Measurements from ENCODE around the gene NXPE4. TPM values are rescaled to one million over a fixed set of nuclear protein-coding genes. Genes with fewer than 3 reads are reported as not detected.
"Not testable (repeated sequence)": the region's sequence is repeated elsewhere in the genome, so short reads cannot be mapped to it uniquely, and the experiment has no call there.

Gene NXPE4
- not detected for polyA plus RNA-seq (ENCODE audit: low read depth in 6 of 6)

DNA sequence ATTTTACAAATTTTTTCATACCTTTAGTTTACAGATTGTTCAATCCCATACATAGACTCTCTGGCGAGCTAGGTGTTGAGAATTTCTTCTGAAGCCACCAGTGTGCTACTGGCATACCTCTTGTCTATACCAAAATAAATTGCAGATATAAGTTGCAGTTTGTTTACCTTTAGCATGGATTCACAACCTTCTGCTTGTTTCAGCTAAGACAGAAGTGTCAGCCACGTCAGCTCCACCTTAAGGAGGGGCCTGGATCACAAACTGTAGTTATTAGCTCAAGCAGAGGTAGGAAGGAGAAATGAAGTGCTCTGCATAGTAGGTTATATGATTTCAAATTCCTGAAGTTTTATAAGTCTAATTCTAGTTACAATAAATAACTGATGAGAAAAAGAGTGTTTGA lies at the start of gene NXPE4:
Gene NXPE4, minus strand, starts transcription at position 216 of the 400 bp plus-strand sequence. CDS start 1,027 bp downstream, outside the sequence.
- no peaks in the 10 kb centered on the region for H3K9me3 Mint-ChIP-seq
- DNase-seq (no peak), ATAC-seq (ENCODE audit: low read depth in 2 of 2) (no peak)
- no peak within 1 kb of the TSS for H3K4me3 Mint-ChIP-seq
- no peak within 1 kb of the TSS for H3K27ac Mint-ChIP-seq
- H3K36me3 Mint-ChIP-seq: no peaks in the 10 kb centered on the region
- H3K4me1 Mint-ChIP-seq: no peaks in the 10 kb centered on the region
- peaks cover 0 to 5% (median 0%) of the 10 kb centered on the region in 3 donors for H3K27me3 Mint-ChIP-seq

- H3K36me3 Mint-ChIP-seq; H3K4me3 Mint-ChIP-seq; H3K27ac Mint-ChIP-seq; DNase-seq; H3K4me1 Mint-ChIP-seq; H3K27me3 Mint-ChIP-seq; ATAC-seq (ENCODE audit: low read depth in 2 of 2): not testable (repeated sequence)
- peaks cover 0 to 15% (median 6%) of the 10 kb centered on the region in 7 donors for H3K9me3 Mint-ChIP-seq
These were observed 43.9 kb upstream of the NXPE4 start for GRCh38 chr11:114639440-114639839.

- not testable (repeated sequence) for H3K4me3 Mint-ChIP-seq; H3K36me3 Mint-ChIP-seq; ATAC-seq (ENCODE audit: low read depth in 2 of 2); DNase-seq; H3K4me1 Mint-ChIP-seq; H3K27ac Mint-ChIP-seq; H3K27me3 Mint-ChIP-seq
- peaks cover 0 to 12% (median 3%) of the 10 kb centered on the region in 7 donors for H3K9me3 Mint-ChIP-seq
These were observed 35.9 kb upstream of the NXPE4 start for GRCh38 chr11:114631445-114631965.

- Mint-ChIP-seq H3K9me3 (peaks cover 0 to 9% (median 0%) of the 10 kb centered on the region in 7 donors), H3K27ac (no peak overlapping the region), H3K36me3 (no peaks in the 10 kb centered on the region), H3K4me1 (no peaks in the 10 kb centered on the region), H3K27me3 (no peaks in the 10 kb centered on the region), H3K4me3 (no peak overlapping the region)
- DNase-seq (no peak), ATAC-seq (ENCODE audit: low read depth in 2 of 2) (no peak)
These were observed 29.7 kb upstream of the NXPE4 start for GRCh38 chr11:114625294-114625693.

- Mint-ChIP-seq H3K4me3 (no peak overlapping the region), H3K9me3 (peaks cover 0 to 6% (median 0%) of the 10 kb centered on the region in 7 donors), H3K4me1 (no peaks in the 10 kb centered on the region), H3K27ac (no peak overlapping the region), H3K27me3 (no peaks in the 10 kb centered on the region), H3K36me3 (no peaks in the 10 kb centered on the region)
- DNase-seq: no peak
- no peak for ATAC-seq (ENCODE audit: low read depth in 2 of 2)
These were observed 29.0 kb upstream of the NXPE4 start for GRCh38 chr11:114624455-114625207.

- DNase-seq (no peak), ATAC-seq (ENCODE audit: low read depth in 2 of 2) (no peak)
- H3K36me3 Mint-ChIP-seq: no peaks in the 10 kb centered on the region
- no peak overlapping the region for H3K27ac Mint-ChIP-seq
- no peaks in the 10 kb centered on the region for H3K27me3 Mint-ChIP-seq
- peaks cover 0 to 5% (median 0%) of the 10 kb centered on the region in 7 donors for H3K9me3 Mint-ChIP-seq
- H3K4me3 Mint-ChIP-seq: no peak overlapping the region
- no peaks in the 10 kb centered on the region for H3K4me1 Mint-ChIP-seq
These were observed 28.1 kb upstream of the NXPE4 start for GRCh38 chr11:114623720-114624119.

DNA sequence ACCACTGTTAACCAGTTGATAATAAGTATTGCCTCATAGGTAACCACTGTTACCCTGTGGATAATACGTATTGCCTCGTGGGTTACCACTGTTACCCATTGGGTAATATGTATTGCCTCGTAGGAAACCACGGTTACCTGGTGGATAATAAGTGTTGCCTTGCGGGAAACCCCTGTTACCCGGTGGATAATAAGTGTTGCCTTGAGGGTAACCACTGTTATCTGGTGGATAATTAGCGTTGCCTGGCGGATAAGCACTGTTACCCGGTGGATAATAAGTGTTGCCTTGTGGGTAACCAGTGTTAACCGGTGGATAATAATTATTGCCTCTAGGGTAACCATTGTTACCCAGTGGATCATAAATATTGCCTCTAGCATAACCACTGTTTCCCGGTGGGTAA lies 27.3 kb upstream of the NXPE4 start:
- no peak overlapping the region for H3K27ac Mint-ChIP-seq
- H3K9me3 Mint-ChIP-seq: peaks cover 0 to 3% (median 0%) of the 10 kb centered on the region in 7 donors
- H3K4me1 Mint-ChIP-seq: no peaks in the 10 kb centered on the region
- no peaks in the 10 kb centered on the region for H3K27me3 Mint-ChIP-seq
- DNase-seq (no peak), ATAC-seq (ENCODE audit: low read depth in 2 of 2) (no peak)
- H3K36me3 Mint-ChIP-seq: no peaks in the 10 kb centered on the region
- no peak overlapping the region for H3K4me3 Mint-ChIP-seq

- H3K9me3 Mint-ChIP-seq: peaks cover 0 to 3% (median 0%) of the 10 kb centered on the region in 7 donors
- H3K27ac Mint-ChIP-seq: no peak overlapping the region
- no peak overlapping the region for H3K4me3 Mint-ChIP-seq
- no peaks in the 10 kb centered on the region for H3K36me3 Mint-ChIP-seq
- no peak for ATAC-seq (ENCODE audit: low read depth in 2 of 2)
- DNase-seq: no peak
- no peaks in the 10 kb centered on the region for H3K27me3 Mint-ChIP-seq
- H3K4me1 Mint-ChIP-seq: no peaks in the 10 kb centered on the region
These were observed 26.6 kb upstream of the NXPE4 start for GRCh38 chr11:114621950-114622809.

DNA sequence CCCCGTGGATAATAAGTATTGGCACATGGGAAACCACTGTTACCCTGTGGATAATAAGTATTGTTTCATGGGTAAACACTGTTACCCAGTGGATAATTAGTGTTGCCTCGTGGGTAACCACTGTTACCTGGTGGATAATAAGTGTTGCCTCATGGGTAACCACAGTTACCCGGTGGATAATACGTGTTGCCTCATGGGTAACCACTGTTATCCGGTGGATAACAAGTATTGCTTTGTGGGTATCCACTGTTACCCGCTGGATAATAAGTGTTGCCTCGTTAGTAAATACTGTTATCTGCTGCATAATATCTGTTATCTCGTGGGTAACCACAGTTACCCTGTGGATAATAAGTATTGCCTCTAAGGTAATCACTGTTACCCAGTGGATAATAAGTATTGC lies 25.5 kb upstream of the NXPE4 start:
- H3K27me3 Mint-ChIP-seq: no peaks in the 10 kb centered on the region
- H3K27ac Mint-ChIP-seq: no peak overlapping the region
- H3K9me3 Mint-ChIP-seq: no peaks in the 10 kb centered on the region
- H3K4me3 Mint-ChIP-seq: no peak overlapping the region
- DNase-seq (no peak), ATAC-seq (ENCODE audit: low read depth in 2 of 2) (no peak)
- H3K4me1 Mint-ChIP-seq: no peaks in the 10 kb centered on the region
- H3K36me3 Mint-ChIP-seq: no peaks in the 10 kb centered on the region

DNA sequence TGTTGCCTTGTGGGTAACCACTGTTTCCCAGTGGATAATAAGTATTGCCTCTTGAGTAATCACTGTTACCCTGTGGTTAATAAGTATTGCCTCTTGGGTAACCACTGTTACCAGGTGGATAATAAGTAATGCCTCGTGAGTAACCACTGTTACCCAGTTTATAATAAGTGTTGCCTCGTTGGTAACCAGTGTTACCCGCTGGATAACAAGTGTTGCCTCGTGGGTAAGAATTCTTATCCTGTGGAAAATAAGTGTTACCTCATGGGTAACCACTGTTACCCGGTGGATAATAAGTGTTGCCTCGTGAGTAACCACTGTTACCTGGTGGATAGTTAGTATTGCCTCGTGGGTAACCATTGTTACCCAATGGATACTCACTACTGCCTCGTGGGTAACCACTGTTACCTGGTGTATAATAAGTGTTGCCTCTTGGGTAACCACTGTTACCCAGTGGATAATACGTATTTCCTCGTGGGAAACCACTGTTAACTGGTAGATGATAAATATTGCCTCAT lies 24.1 kb upstream of the NXPE4 start:
- Mint-ChIP-seq H3K27me3 (no peaks in the 10 kb centered on the region), H3K4me1 (no peaks in the 10 kb centered on the region), H3K36me3 (no peaks in the 10 kb centered on the region), H3K4me3 (peak overlapping the region in 1 of 8 donors; percentile 9), H3K27ac (no peak overlapping the region), H3K9me3 (no peaks in the 10 kb centered on the region)
- DNase-seq (no peak), ATAC-seq (ENCODE audit: low read depth in 2 of 2) (no peak)

DNA sequence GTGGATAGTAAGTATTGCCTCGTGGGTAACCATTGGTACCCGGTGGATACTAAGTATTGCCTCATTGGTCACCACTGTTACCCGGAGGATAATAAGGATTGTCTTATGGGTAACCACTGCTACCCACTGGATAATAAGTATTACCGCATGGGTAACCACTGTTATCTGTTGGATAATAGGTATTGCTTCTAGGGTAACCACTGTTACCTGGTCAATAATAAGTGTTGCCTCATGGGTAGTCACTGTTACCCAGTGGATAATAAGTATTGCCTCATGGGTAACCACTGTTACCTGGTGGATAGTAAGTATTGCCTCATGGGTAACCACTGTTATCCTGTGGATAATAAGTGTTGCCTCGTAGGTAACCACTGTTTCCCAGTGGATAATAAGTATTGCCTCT lies 22.6 kb upstream of the NXPE4 start:
- DNase-seq (no peak), ATAC-seq (ENCODE audit: low read depth in 2 of 2) (no peak)
- H3K9me3 Mint-ChIP-seq: no peaks in the 10 kb centered on the region

GRCh38 chr11:114617157-114618124 lies 21.9 kb upstream of the NXPE4 start:
- no peaks in the 10 kb centered on the region for H3K9me3 Mint-ChIP-seq

More for the DNA sequence above, 22.6 kb upstream of the NXPE4 start:
- Mint-ChIP-seq H3K36me3 (no peaks in the 10 kb centered on the region), H3K27me3 (no peaks in the 10 kb centered on the region), H3K27ac (no peak overlapping the region), H3K4me3 (no peak overlapping the region), H3K4me1 (no peaks in the 10 kb centered on the region)

GRCh38 chr11:114616516-114616915 lies 20.9 kb upstream of the NXPE4 start:
- no peaks in the 10 kb centered on the region for H3K9me3 Mint-ChIP-seq
- no peak overlapping the region for H3K27ac Mint-ChIP-seq
- H3K36me3 Mint-ChIP-seq: no peaks in the 10 kb centered on the region
- H3K4me1 Mint-ChIP-seq: no peaks in the 10 kb centered on the region
- no peak for ATAC-seq (ENCODE audit: low read depth in 2 of 2)
- no peaks in the 10 kb centered on the region for H3K27me3 Mint-ChIP-seq
- DNase-seq: no peak
- H3K4me3 Mint-ChIP-seq: no peak overlapping the region

More at GRCh38 chr11:114617157-114618124, 21.9 kb upstream of the NXPE4 start:
- no peak for ATAC-seq (ENCODE audit: low read depth in 2 of 2)
- H3K4me1 Mint-ChIP-seq: no peaks in the 10 kb centered on the region
- no peak overlapping the region for H3K27ac Mint-ChIP-seq
- no peak overlapping the region for H3K4me3 Mint-ChIP-seq
- no peak for DNase-seq
- H3K27me3 Mint-ChIP-seq: no peaks in the 10 kb centered on the region
- no peaks in the 10 kb centered on the region for H3K36me3 Mint-ChIP-seq
